ENCODE results near the gene TNRC6B. TPM values are rescaled to one million over a fixed set of nuclear protein-coding genes. Genes with fewer than 3 reads are reported as not detected.
"Not testable (repeated sequence)": the region's sequence is repeated elsewhere in the genome, so short reads cannot be mapped to it uniquely, and the experiment has no call there.

TNRC6B gene
- total RNA-seq, 4 donors from 2014 or later, result 10.5 to 76.0 (median 37.2) TPM

GRCh38 chr22:40376149-40376548 lies 198.4 kb downstream of the TNRC6B start:
- Histone ChIP-seq H3K4me1 (no peaks in the 10 kb centered on the region), H3K36me3 (no peaks in the 10 kb centered on the region), H3K27me3 (no peaks in the 10 kb centered on the region), H3K9me3 (no peaks in the 10 kb centered on the region), H3K27ac (no peak overlapping the region), H3K4me3 (no peak overlapping the region)
- intact Hi-C loops (cut with DNase I; ENCODE audit: low total_unique reads), result no loop called here
- TF ChIP-seq CTCF (IDR thresholded peaks at IDR 0.05), result no peak
- TF ChIP-seq POLR2A (IDR thresholded peaks at IDR 0.05), result no peak
- no peak for DNase-seq

- intact Hi-C loops (cut with DNase I; ENCODE audit: low total_unique reads), result no loop called here
- Histone ChIP-seq H3K27me3 (no peaks in the 10 kb centered on the region), H3K36me3 (no peaks in the 10 kb centered on the region), H3K27ac (no peak overlapping the region), H3K9me3 (no peaks in the 10 kb centered on the region), H3K4me3 (no peak overlapping the region), H3K4me1 (no peaks in the 10 kb centered on the region)
- TF ChIP-seq CTCF (IDR thresholded peaks at IDR 0.05) (no peak), POLR2A (IDR thresholded peaks at IDR 0.05) (no peak)
- no peak for DNase-seq
Observed at GRCh38 chr22:40377931-40378330, 200.2 kb downstream of the TNRC6B start.

- H3K27me3 ChIP-seq; H3K36me3 ChIP-seq; H3K4me3 ChIP-seq; H3K9me3 ChIP-seq; H3K27ac ChIP-seq; intact Hi-C loops (cut with DNase I; ENCODE audit: low total_unique reads); DNase-seq; H3K4me1 ChIP-seq: not testable (repeated sequence)
Observed at GRCh38 chr22:40378448-40378847, 200.7 kb downstream of the TNRC6B start.

GRCh38 chr22:40381461-40381860 lies 203.7 kb downstream of the TNRC6B start:
- H3K27ac ChIP-seq, result no peak overlapping the region
- DNase-seq, result no peak
- H3K4me1 ChIP-seq, result no peaks in the 10 kb centered on the region
- H3K9me3 ChIP-seq, result no peaks in the 10 kb centered on the region
- TF ChIP-seq CTCF (IDR thresholded peaks at IDR 0.05) (no peak), POLR2A (IDR thresholded peaks at IDR 0.05) (no peak)
- no peaks in the 10 kb centered on the region for H3K36me3 ChIP-seq
- intact Hi-C loops (cut with DNase I; ENCODE audit: low total_unique reads), result no loop called here
- H3K27me3 ChIP-seq, result no peaks in the 10 kb centered on the region
- no peak overlapping the region for H3K4me3 ChIP-seq

- DNase-seq, result no peak
- intact Hi-C loops (cut with DNase I; ENCODE audit: low total_unique reads), result no loop called here
- Histone ChIP-seq H3K27ac (no peak overlapping the region), H3K4me1 (no peaks in the 10 kb centered on the region), H3K9me3 (no peaks in the 10 kb centered on the region), H3K27me3 (no peaks in the 10 kb centered on the region), H3K36me3 (no peaks in the 10 kb centered on the region), H3K4me3 (no peak overlapping the region)
- TF ChIP-seq POLR2A (IDR thresholded peaks at IDR 0.05) (no peak), CTCF (IDR thresholded peaks at IDR 0.05) (no peak)
Observed at GRCh38 chr22:40383905-40384304, 206.2 kb downstream of the TNRC6B start.
